HepG2 (cell line): ENCODE data around the gene AKIP1. TPM values are rescaled to one million over a fixed set of nuclear protein-coding genes. Genes with fewer than 3 reads are reported as not detected.

Source experiments
- ATAC-seq: fragments of 200-7000 bp; cut with Tn5 transposase; 3 replicates; pipeline ENCODE4 v1.9.1; 2020; ENCODE audit warnings: mild to moderate bottlenecking, moderate library complexity
- BruUV-seq: library from RNA; stranded (reverse); fragments of 400-500 nt; replicated peaks from 2 replicates; lab custom pipeline; 2021; lab: Mats Ljungman, UMichigan
- CTCF ChIA-PET: fragments of 300-600 bp; formaldehyde crosslinking; extraction: SDS; loops from one replicate; lab custom pipeline; 2021; ENCODE audit warnings: low total read pairs, inconsistent platforms, low intra/inter-chr PET ratio; lab: Yijun Ruan, JAX
- POLR2A ChIA-PET: fragments of 350-600 bp; sonication (Branson Sonifier 250); formaldehyde crosslinking; loops from one replicate; lab custom pipeline; 2020; ENCODE audit warnings: antibody characterized with exemption, inconsistent platforms; lab: Yijun Ruan, JAX
- DNase-seq: peaks from one replicate; pipeline ENCODE4 v3.0.0-alpha.2; 2015; ENCODE audit warnings: low spot score
- FAIRE-seq: peaks from 3 replicates; lab custom pipeline; 2011; peaks lifted over from hg19 to GRCh38; lab: Jason Lieb, UNC
- H2AFZ ChIP-seq: one replicate; pipeline ENCODE4 v1.6.1; 2011; ENCODE audit warnings: low read length, inconsistent platforms
- H3K27ac ChIP-seq: fragments of 300-600 bp; 3 replicates; pipeline ENCODE4 v1.8.0; 2011; ENCODE audit warnings: mixed run types, mild to moderate bottlenecking, mixed read lengths, low read length, inconsistent platforms; ENCODE audit not compliant: insufficient read depth; ENCODE audit errors: extremely low read length
- H3K27me3 ChIP-seq, 2 experiments: fragments of 200-600 bp in 1 of 2; 2 replicates in 1 of 2; 3 replicates in 1 of 2; pipeline versions ENCODE4 v1.6.0 to v1.8.0; 2011; ENCODE audit warnings: low read length in 2 of 2, mild to moderate bottlenecking in 2 of 2, moderate library complexity in 2 of 2, inconsistent platforms in 1 of 2; ENCODE audit not compliant: insufficient read depth in 2 of 2, control insufficient read depth in 1 of 2
- H3K36me3 ChIP-seq, 2 experiments: fragments of 200-600 bp in 1 of 2; replicated peaks in 1 of 2; 2 replicates in 1 of 2; 3 replicates in 1 of 2; pipeline versions ENCODE4 v1.5.1 to v1.8.0; 2011; ENCODE audit warnings: low read length in 2 of 2, inconsistent platforms in 1 of 2; ENCODE audit not compliant: insufficient read depth in 2 of 2, control insufficient read depth in 1 of 2
- H3K4me1 ChIP-seq: 2 replicates; pipeline ENCODE4 v1.5.1; 2012; ENCODE audit warnings: low read length, inconsistent platforms; ENCODE audit not compliant: insufficient read depth
- H3K4me2 ChIP-seq: 2 replicates; pipeline ENCODE4 v1.6.0; 2011; ENCODE audit warnings: low read depth, low read length, inconsistent platforms
- H3K4me3 ChIP-seq, 3 experiments: fragments of 200-600 bp in 1 of 3; sonication (generic), shearing (Covaris generic) in 1 of 3; replicated peaks in 1 of 3; 2 replicates each; pipeline ENCODE4 v1.5.1; 2011 to 2016; ENCODE audit warnings: low read length in 3 of 3, inconsistent platforms in 2 of 3, low read depth in 2 of 3, mild to moderate bottlenecking in 2 of 3, control low read depth in 1 of 3, mixed read lengths in 1 of 3; ENCODE audit not compliant: insufficient read depth in 1 of 3
- H3K79me2 ChIP-seq: one replicate; pipeline ENCODE4 v1.6.1; 2011; ENCODE audit warnings: low read length, inconsistent platforms; ENCODE audit not compliant: insufficient read depth
- H3K9ac ChIP-seq: 2 replicates; pipeline ENCODE4 v1.6.0; 2011; ENCODE audit warnings: mild to moderate bottlenecking, low read depth, low read length, inconsistent platforms; ENCODE audit not compliant: insufficient read depth
- H3K9me3 ChIP-seq: 2 replicates; pipeline ENCODE4 v1.5.1; 2012; ENCODE audit warnings: mild to moderate bottlenecking, low read length
- H4K20me1 ChIP-seq: 2 replicates; pipeline ENCODE4 v1.6.0; 2011; ENCODE audit warnings: inconsistent platforms, mild to moderate bottlenecking, low read length, moderate library complexity; ENCODE audit not compliant: insufficient read depth
- ETV6 ChIP-seq: sonication (generic); formaldehyde crosslinking; conservative IDR thresholded peaks from 2 replicates; pipeline ENCODE4 v1.4.0; 2020; ENCODE audit warnings: missing genetic modification reagents
- HHEX ChIP-seq: IDR thresholded peaks from 2 replicates; pipeline ENCODE4 v1.6.1; 2016; ENCODE audit warnings: control low read depth
- KDM5A ChIP-seq: fragments of 200-600 bp; sonication (generic); IDR thresholded peaks from 2 replicates; pipeline ENCODE4 v1.7.0; 2018; ENCODE audit warnings: antibody characterized with exemption, mild to moderate bottlenecking, low read length, borderline replicate concordance
- KLF13 ChIP-seq: sonication (generic); formaldehyde crosslinking; IDR thresholded peaks from 2 replicates; pipeline ENCODE4 v1.4.0; 2020; ENCODE audit warnings: mild to moderate bottlenecking, missing genetic modification reagents
- LCORL ChIP-seq, 2 experiments: fragments of 450-650 bp in 1 of 2; sonication (generic) in 1 of 2; formaldehyde crosslinking in 1 of 2; IDR thresholded peaks; 2 replicates each; pipeline versions ENCODE4 v1.5.0 to v1.6.1; 2017 to 2020; ENCODE audit warnings: antibody characterized with exemption in 1 of 2, missing genetic modification reagents in 1 of 2
- NFKBIZ ChIP-seq: IDR thresholded peaks from 2 replicates; pipeline ENCODE4 v1.6.1; 2018; ENCODE audit warnings: missing genetic modification reagents, missing compliant biosample characterization
- POLR2A ChIP-seq, 2 experiments: IDR thresholded peaks; 2 replicates each; pipeline ENCODE4 v1.6.1; 2011; ENCODE audit warnings: low read depth in 2 of 2, low read length in 2 of 2, mild to moderate bottlenecking in 1 of 2, moderate library complexity in 1 of 2; ENCODE audit not compliant: insufficient read depth in 1 of 2
- SRSF4 ChIP-seq: fragments of 200-400 bp; formaldehyde crosslinking; IDR thresholded peaks from one replicate; pipeline ENCODE4 v1.6.1; 2018; ENCODE audit warnings: mild to moderate bottlenecking, low read depth, low read length, moderate library complexity; ENCODE audit not compliant: poor library complexity, severe bottlenecking
- TARDBP ChIP-seq: sonication (generic); formaldehyde crosslinking; IDR thresholded peaks from 2 replicates; pipeline ENCODE4 v1.8.0; 2022; ENCODE audit warnings: mild to moderate bottlenecking, missing genetic modification reagents
- TFDP1 ChIP-seq: IDR thresholded peaks from 2 replicates; pipeline ENCODE4 v1.6.1; 2016; ENCODE audit warnings: missing compliant biosample characterization, missing genetic modification reagents, borderline replicate concordance
- ZFX ChIP-seq: sonication (generic); formaldehyde crosslinking; IDR thresholded peaks from 2 replicates; pipeline ENCODE4 v1.4.0; 2020; ENCODE audit warnings: mild to moderate bottlenecking, low read depth, missing genetic modification reagents, moderate library complexity
- ZNF143 ChIP-seq: sonication (generic); formaldehyde crosslinking; IDR thresholded peaks from 2 replicates; pipeline ENCODE4 v1.4.0; 2020; ENCODE audit warnings: missing genetic modification reagents
- ZNF34 ChIP-seq: sonication (generic); formaldehyde crosslinking; IDR thresholded peaks from 2 replicates; pipeline ENCODE4 v1.4.0; 2020; ENCODE audit warnings: mild to moderate bottlenecking, missing genetic modification reagents, borderline replicate concordance
- ZNF367 ChIP-seq: sonication (generic); formaldehyde crosslinking; IDR thresholded peaks from 2 replicates; pipeline ENCODE4 v1.4.0; 2020; ENCODE audit warnings: missing genetic modification reagents, borderline replicate concordance
- ZNF510 ChIP-seq: sonication (generic); formaldehyde crosslinking; IDR thresholded peaks from 2 replicates; pipeline ENCODE4 v1.4.0; 2020; ENCODE audit warnings: low read depth, mild to moderate bottlenecking, missing genetic modification reagents
- ZSCAN20 ChIP-seq: sonication (generic); formaldehyde crosslinking; IDR thresholded peaks from 2 replicates; pipeline ENCODE4 v1.4.0; 2020; ENCODE audit warnings: missing genetic modification reagents, mild to moderate bottlenecking, borderline replicate concordance
- WGBS: methylation state at CpG from one replicate; pipeline ENCODE4 v1.1.6; 2017; ENCODE audit warnings: low lambda C conversion rate; 5-methylcytosine and 5-hydroxymethylcytosine counted together
- in situ Hi-C: cut with HindIII; loops from 2 replicates; pipeline ENCODE4 v1.10.0; 2017; ENCODE audit warnings: low pct_unique_long_range_greater_than_20kb; ENCODE audit not compliant: extremely low pct_ligation_motif_present
- intact Hi-C: fragments of 100-400 bp; cut with micrococcal nuclease; formaldehyde crosslinking; loops from one replicate; pipeline ENCODE4 v1.10.0; 2022; ENCODE audit not compliant: unreplicated experiment
- polyA plus RNA-seq, 8 experiments: library from polyadenylated mRNA; depleted of rRNA in 3 of 8; stranded (reverse) in 7 of 8; unstranded in 1 of 8; fragments of >200 nt; fragmentation: Illumina TruSeq in 4 of 8; extraction: Trizol in 4 of 8; gene quantifications; 2 replicates each; pipeline versions ENCODE4 v1.2.1 to v1.2.3, GENCODE V29; 2011 to 2016; ENCODE audit warnings: low read depth in 4 of 8, missing spikeins in 1 of 8, mixed read lengths in 1 of 8; ENCODE audit not compliant: insufficient read depth in 1 of 8
- total RNA-seq, 5 experiments: library from RNA; depleted of rRNA; stranded (reverse); fragments of >200 nt; fragmentation: Illumina TruSeq; extraction: Trizol; gene quantifications; 2 replicates each; pipeline ENCODE4 v1.2.3, GENCODE V29; 2016; ENCODE audit warnings: low read depth in 1 of 5
- TF ChIP-seq, protein P1 (sequence below): sonication (generic); formaldehyde crosslinking; IDR thresholded peaks from 2 replicates; pipeline ENCODE4 v1.8.0; 2022; ENCODE audit warnings: missing genetic modification reagents, mild to moderate bottlenecking, borderline replicate concordance

The AKIP1 gene
- total and polyA plus RNA-seq, 2 of the 13 experiments (the other 11 are each of a cell fraction or from before 2014, with no cell fraction given), result 10.0 to 20.3 TPM

DNA sequence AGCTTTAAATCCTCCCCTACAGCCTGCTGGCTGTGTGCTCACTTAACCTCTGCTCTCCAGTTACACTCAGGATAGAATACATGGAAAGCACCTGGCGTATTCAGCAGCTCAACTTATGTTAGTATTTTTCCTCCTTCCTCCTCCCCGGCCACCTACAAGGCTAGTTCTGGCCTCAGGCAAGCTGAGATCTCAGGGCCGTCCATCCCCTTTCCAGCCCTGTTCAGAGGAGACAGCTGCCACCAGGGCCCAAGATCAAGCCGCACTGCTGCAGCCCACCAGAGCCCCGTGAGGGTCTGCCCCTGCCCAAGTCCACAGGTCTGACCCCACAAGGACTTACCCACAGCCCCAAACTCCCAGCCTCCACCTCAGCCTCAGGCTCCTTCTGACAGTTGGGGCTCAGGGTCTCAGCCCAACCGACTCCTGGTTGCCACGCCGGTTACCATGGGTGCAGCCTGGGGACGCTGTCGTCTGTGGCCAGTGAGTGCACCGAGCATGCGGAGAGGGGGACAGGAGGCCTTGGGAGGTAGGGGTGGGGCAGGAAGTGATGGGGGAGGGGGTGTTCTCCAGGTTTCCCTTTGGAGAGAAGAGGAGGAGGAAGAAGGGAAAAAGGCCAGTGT, 21.7 kb downstream of the AKIP1 start, which contains the start of gene C11orf16:
TSS of gene C11orf16 (minus strand) at position 384 of the 617 bp plus-strand sequence. CDS start 639 bp downstream, outside the sequence.
- CTCF ChIA-PET, result no interaction called here
- TF ChIP-seq ETV6 (CRISPR knock-in tag) (no peak), ZNF367 (no peak), ZNF510 (CRISPR knock-in tag) (no peak), KDM5A (no peak), KLF13 (CRISPR knock-in tag) (no peak), HHEX (CRISPR knock-in tag) (no peak), TFDP1 (CRISPR knock-in tag) (no peak), POLR2A (IDR thresholded peaks at IDR 0.05; ENCODE audit: insufficient read depth in 1 of 2, low read depth in 2 of 2, low read length in 2 of 2) (no peak), ZFX (CRISPR knock-in tag) (no peak), LCORL (IDR thresholded peaks at IDR 0.05) (no peak), LCORL (CRISPR knock-in tag; IDR thresholded peaks at IDR 0.05) (no peak), ZNF34 (no peak), ZNF143 (CRISPR knock-in tag) (no peak), ZSCAN20 (CRISPR knock-in tag) (no peak), TARDBP (no peak), NFKBIZ (CRISPR knock-in tag) (no peak), SRSF4 (no peak)
- TF ChIP-seq, protein P1, sequence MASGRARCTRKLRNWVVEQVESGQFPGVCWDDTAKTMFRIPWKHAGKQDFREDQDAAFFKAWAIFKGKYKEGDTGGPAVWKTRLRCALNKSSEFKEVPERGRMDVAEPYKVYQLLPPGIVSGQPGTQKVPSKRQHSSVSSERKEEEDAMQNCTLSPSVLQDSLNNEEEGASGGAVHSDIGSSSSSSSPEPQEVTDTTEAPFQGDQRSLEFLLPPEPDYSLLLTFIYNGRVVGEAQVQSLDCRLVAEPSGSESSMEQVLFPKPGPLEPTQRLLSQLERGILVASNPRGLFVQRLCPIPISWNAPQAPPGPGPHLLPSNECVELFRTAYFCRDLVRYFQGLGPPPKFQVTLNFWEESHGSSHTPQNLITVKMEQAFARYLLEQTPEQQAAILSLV (CRISPR knock-in tag), result no peak

More for the DNA sequence above, 21.7 kb downstream of the AKIP1 start, which contains the start of gene C11orf16:
- WGBS, result 84% methylated on average over 11 of the region's 12 CpGs
- Histone ChIP-seq H3K9me3 (no peaks in the 10 kb centered on the region), H3K9ac (no peak within 1 kb of the TSS), H3K27ac (no peak within 1 kb of the TSS), H4K20me1 (no peaks in the 10 kb centered on the region), H3K4me2 (no peak within 1 kb of the TSS), H3K4me3 (no peak within 1 kb of the TSS), H3K4me1 (peaks cover 7% of the 10 kb centered on the region; the same call in 1 of the 2 replicates), H3K36me3 (no peaks in the 10 kb centered on the region), H3K27me3 (no peaks in the 10 kb centered on the region), H3K79me2 (no peaks in the 10 kb centered on the region), H2AFZ (no peak within 1 kb of the TSS)
- intact Hi-C loops, result no loop called here
- DNase-seq (no peak), FAIRE-seq (no peak), ATAC-seq (no peak; the same call in 2 of the 3 replicates)
- in situ Hi-C loops, result no loop called here
- POLR2A ChIA-PET, result no interaction called here
- no TSS peak for BruUV-seq
